Osteoblast (primary cell): Measurements from ENCODE around the gene AMOTL1. TPM values are rescaled to one million over a fixed set of nuclear protein-coding genes. Genes with fewer than 3 reads are reported as not detected.

Source experiments
- DNase-seq: peaks from one replicate; pipeline ENCODE4 v3.0.0; 2011; ENCODE audit warnings: low spot score, mixed read lengths; ENCODE audit not compliant: insufficient read length; ENCODE audit errors: missing footprints
- H2AFZ ChIP-seq: 2 replicates; pipeline ENCODE4 v1.6.0; 2011; ENCODE audit warnings: mild to moderate bottlenecking, low read length
- H3K27ac ChIP-seq: 2 replicates; pipeline ENCODE4 v1.5.1; 2011; ENCODE audit warnings: mild to moderate bottlenecking, low read depth, low read length, moderate library complexity
- H3K27me3 ChIP-seq: 2 replicates; pipeline ENCODE4 v1.6.0; 2012; ENCODE audit warnings: mild to moderate bottlenecking, control low read depth, inconsistent platforms, low read length, moderate library complexity; ENCODE audit not compliant: insufficient read depth
- H3K36me3 ChIP-seq: 2 replicates; pipeline ENCODE4 v1.5.1; 2011; ENCODE audit warnings: mild to moderate bottlenecking, low read length, control low read depth, moderate library complexity; ENCODE audit not compliant: insufficient read depth
- H3K4me1 ChIP-seq: 2 replicates; pipeline ENCODE4 v1.5.1; 2011; ENCODE audit warnings: mild to moderate bottlenecking, low read length, control low read depth, moderate library complexity; ENCODE audit not compliant: insufficient read depth
- H3K4me2 ChIP-seq: 2 replicates; pipeline ENCODE4 v1.6.0; 2011; ENCODE audit warnings: mild to moderate bottlenecking, low read length; ENCODE audit not compliant: insufficient read depth
- H3K4me3 ChIP-seq: fragments of 200-600 bp; sonication (generic); 3 replicates; pipeline ENCODE4 v1.5.1; 2012; ENCODE audit warnings: mild to moderate bottlenecking, low read length, inconsistent platforms; ENCODE audit not compliant: insufficient read depth
- H3K79me2 ChIP-seq: 2 replicates; pipeline ENCODE4 v1.6.0; 2012; ENCODE audit warnings: mild to moderate bottlenecking, low read length, control low read depth, inconsistent platforms; ENCODE audit not compliant: insufficient read depth
- H3K9me3 ChIP-seq: 2 replicates; pipeline ENCODE4 v1.5.1; 2011; ENCODE audit warnings: low read depth, low read length, control low read depth
- H4K20me1 ChIP-seq: 2 replicates; pipeline ENCODE4 v1.6.0; 2012; ENCODE audit warnings: mild to moderate bottlenecking, low read length, control low read depth; ENCODE audit not compliant: insufficient read depth
- total RNA-seq: library from RNA; depleted of rRNA; stranded (reverse); fragments of >200 nt; gene quantifications from 2 replicates; pipeline ENCODE4 v1.2.3, GENCODE V29; 2012
- TF ChIP-seq, protein P1 (sequence below): IDR thresholded peaks from 2 replicates; pipeline ENCODE4 v1.5.1; 2011; ENCODE audit warnings: mild to moderate bottlenecking, low read depth, low read length, moderate library complexity; ENCODE audit errors: extremely low read depth

Gene AMOTL1
- total RNA-seq, 1 donor, result 53.6 TPM

DNA sequence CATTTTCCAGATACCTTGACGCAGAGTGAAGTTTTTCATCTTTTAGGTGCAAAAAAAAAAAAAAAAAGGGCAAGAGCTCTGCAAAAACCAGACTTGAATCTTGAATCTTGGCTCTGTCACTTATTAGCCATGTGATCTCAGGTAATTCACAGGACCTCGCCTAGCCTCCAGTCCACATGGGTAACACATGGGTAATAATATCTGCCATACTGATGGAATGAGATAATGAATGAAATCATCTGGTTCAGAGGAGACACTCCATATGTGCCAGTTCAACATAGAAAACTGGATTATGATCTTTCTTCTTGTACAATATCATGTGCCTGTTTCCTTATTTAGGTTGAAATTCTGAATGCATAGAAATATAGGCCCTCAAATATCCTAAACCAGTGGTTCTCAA is 8.6 kb upstream of the AMOTL1 start:
- H4K20me1 ChIP-seq, result no peaks in the 10 kb centered on the region
- TF ChIP-seq, protein P1, sequence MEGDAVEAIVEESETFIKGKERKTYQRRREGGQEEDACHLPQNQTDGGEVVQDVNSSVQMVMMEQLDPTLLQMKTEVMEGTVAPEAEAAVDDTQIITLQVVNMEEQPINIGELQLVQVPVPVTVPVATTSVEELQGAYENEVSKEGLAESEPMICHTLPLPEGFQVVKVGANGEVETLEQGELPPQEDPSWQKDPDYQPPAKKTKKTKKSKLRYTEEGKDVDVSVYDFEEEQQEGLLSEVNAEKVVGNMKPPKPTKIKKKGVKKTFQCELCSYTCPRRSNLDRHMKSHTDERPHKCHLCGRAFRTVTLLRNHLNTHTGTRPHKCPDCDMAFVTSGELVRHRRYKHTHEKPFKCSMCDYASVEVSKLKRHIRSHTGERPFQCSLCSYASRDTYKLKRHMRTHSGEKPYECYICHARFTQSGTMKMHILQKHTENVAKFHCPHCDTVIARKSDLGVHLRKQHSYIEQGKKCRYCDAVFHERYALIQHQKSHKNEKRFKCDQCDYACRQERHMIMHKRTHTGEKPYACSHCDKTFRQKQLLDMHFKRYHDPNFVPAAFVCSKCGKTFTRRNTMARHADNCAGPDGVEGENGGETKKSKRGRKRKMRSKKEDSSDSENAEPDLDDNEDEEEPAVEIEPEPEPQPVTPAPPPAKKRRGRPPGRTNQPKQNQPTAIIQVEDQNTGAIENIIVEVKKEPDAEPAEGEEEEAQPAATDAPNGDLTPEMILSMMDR, result no peak
- no peaks in the 10 kb centered on the region for H3K27me3 ChIP-seq
- H3K4me2 ChIP-seq, result no peak overlapping the region
- H3K9me3 ChIP-seq, result no peaks in the 10 kb centered on the region
- no peak overlapping the region for H3K4me3 ChIP-seq
- no peak overlapping the region for H2AFZ ChIP-seq
- H3K36me3 ChIP-seq, result no peaks in the 10 kb centered on the region
- no peak overlapping the region for H3K27ac ChIP-seq
- H3K79me2 ChIP-seq, result no peaks in the 10 kb centered on the region
- no peaks in the 10 kb centered on the region for H3K4me1 ChIP-seq
- DNase-seq, result no peak

DNA sequence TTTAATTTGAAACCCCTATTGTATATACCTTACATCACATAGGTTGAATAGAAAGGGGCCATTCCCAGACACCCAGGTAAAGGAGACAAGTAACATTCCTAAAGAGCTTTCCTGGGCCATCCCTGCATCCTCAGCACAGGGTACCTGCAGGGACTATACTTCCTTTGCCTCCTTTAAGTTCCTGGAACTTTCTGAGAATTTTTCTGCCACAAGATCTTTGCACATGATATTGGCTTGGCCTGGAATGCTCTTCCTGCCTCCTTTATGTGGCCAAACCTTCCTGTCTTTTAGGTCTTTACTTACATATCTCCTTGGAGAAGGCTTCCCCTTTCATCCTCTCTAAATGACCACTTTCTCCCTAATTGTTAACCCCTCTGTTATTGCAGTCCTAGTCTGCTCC is 7.9 kb upstream of the AMOTL1 start:
- no peaks in the 10 kb centered on the region for H3K27me3 ChIP-seq
- H2AFZ ChIP-seq, result no peak overlapping the region
- TF ChIP-seq, protein P1, result no peak
- H3K27ac ChIP-seq, result no peak overlapping the region
- no peaks in the 10 kb centered on the region for H3K4me1 ChIP-seq
- no peaks in the 10 kb centered on the region for H3K36me3 ChIP-seq
- H3K4me3 ChIP-seq, result no peak overlapping the region
- H3K4me2 ChIP-seq, result no peak overlapping the region
- no peak for DNase-seq
- H4K20me1 ChIP-seq, result no peaks in the 10 kb centered on the region
- H3K79me2 ChIP-seq, result no peaks in the 10 kb centered on the region
- no peaks in the 10 kb centered on the region for H3K9me3 ChIP-seq

DNA sequence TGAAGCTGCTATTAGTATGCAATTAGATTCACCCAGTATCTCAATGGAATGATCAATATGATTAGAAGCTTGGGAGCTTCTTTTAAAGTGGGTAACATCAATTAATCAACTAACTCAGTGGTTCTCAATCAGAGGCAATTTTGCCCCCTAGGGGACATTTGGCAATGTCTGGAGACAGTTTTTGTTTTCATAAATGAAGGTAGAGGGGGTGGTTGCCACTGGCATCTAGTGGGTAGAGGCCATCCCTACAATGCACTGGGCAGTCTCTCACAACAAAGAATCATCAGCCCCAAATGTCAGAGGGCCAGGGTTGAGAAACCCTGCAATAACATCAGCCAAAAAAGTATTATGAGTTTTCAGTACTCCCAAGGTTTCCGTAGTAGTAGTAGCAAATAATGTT is 5.9 kb upstream of the AMOTL1 start:
- no peak for DNase-seq
- TF ChIP-seq, protein P1, result peak; percentile 41
- no peaks in the 10 kb centered on the region for H3K4me1 ChIP-seq
- no peaks in the 10 kb centered on the region for H3K79me2 ChIP-seq
- no peaks in the 10 kb centered on the region for H3K36me3 ChIP-seq
- H2AFZ ChIP-seq, result no peak overlapping the region
- H3K27ac ChIP-seq, result no peak overlapping the region
- no peaks in the 10 kb centered on the region for H3K9me3 ChIP-seq
- no peak overlapping the region for H3K4me3 ChIP-seq
- H3K27me3 ChIP-seq, result no peaks in the 10 kb centered on the region
- H4K20me1 ChIP-seq, result no peaks in the 10 kb centered on the region
- H3K4me2 ChIP-seq, result no peak overlapping the region

DNA sequence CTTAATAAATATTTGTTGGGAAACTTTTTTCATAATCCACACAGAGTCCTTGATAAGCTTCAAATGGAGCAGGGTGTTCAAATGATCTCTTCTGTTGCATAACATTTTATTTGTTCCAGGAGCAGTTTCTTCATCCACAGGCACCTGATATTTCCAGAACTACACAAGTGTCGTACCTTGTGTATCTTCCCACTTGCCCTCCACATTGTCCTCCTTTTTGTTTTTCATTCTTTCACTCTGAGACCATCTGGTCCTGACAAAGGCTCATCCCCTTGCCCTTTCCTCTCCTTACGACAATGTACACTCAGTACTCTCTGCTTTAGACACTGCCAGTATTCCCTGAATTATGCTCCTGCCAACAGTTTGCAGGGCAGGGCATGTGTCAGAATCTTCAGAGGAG is 5.2 kb upstream of the AMOTL1 start:
- no peak for DNase-seq
- Histone ChIP-seq H3K36me3 (no peaks in the 10 kb centered on the region), H3K4me3 (no peak overlapping the region), H3K27me3 (no peaks in the 10 kb centered on the region), H3K4me1 (no peaks in the 10 kb centered on the region), H3K4me2 (no peak overlapping the region), H3K9me3 (no peaks in the 10 kb centered on the region), H2AFZ (no peak overlapping the region), H4K20me1 (no peaks in the 10 kb centered on the region), H3K79me2 (no peaks in the 10 kb centered on the region), H3K27ac (no peak overlapping the region)
- TF ChIP-seq, protein P1, result no peak
